ENCODE measurements around the gene TMEM140. TPM values are rescaled to one million over a fixed set of nuclear protein-coding genes. Genes with fewer than 3 reads are reported as not detected.

TMEM140 gene
- total and polyA plus RNA-seq, 9 of the 15 experiments (the other 6 are each of a cell fraction or from before 2014, with no cell fraction given), result 0.03 to 0.82 (median 0.23) TPM

DNA sequence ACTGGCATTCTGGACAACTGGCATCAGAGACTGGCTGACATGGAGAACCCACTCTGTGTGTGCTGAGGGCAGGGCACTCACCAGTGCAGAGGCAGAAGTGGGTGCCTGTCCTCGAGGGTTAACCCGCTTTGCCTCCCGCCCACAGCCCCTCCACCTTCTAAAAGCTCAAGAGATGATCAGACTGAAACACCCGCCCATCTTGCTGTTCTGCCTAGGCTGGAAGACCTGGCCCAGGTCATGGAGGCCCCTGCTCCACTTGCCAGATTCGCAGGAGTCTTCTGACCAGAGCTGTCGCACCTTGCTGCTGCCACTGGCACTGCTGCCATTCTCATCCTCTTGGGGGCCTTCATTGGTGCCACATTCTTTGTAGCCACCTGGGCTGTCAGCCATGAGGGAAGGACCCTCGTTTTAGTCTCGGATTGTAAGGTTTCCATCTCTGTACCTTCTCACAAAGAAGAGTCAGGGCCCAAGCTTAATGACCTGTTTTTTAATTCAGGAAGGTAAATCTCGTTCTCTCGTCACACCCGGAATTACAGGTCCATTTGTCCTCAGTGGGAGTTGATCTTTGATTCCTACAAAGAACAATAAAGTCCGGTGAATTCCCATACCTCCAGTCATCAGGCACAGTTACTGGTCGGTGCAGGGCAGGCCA lies 20.7 kb downstream of the TMEM140 start (continued):
- no peak for TF ChIP-seq WHSC1 (IDR thresholded peaks at IDR 0.05; ENCODE audit: low read length)
- no peak for TF ChIP-seq TBL1XR1 (IDR thresholded peaks at IDR 0.05; ENCODE audit: low read length in 2 of 2)
- no peak for TF ChIP-seq ETV6 (IDR thresholded peaks at IDR 0.05; ENCODE audit: borderline replicate concordance in 1 of 2, low read depth in 2 of 2, low read length in 1 of 2)
- TF ChIP-seq ETV6 (CRISPR knock-in tag; IDR thresholded peaks at IDR 0.05; ENCODE audit: borderline replicate concordance), result 0 out of 2 replicates have a peak, but pooled peaks have one; percentile 16
- no peak for TF ChIP-seq ATF7 (IDR thresholded peaks at IDR 0.05)
- TF ChIP-seq NR2C2 (CRISPR knock-in tag; IDR thresholded peaks at IDR 0.05), result 0 out of 2 replicates have a peak, but pooled peaks have one; percentile 32
- TF ChIP-seq NR2C2 (tag; IDR thresholded peaks at IDR 0.05), result no peak
- no peak for TF ChIP-seq CBFA2T2 (conservative IDR thresholded peaks at IDR 0.05)
- TF ChIP-seq HCFC1 (IDR thresholded peaks at IDR 0.05; ENCODE audit: low read depth, low read length), result no peak
- no peak for TF ChIP-seq ZNF146 (CRISPR knock-in tag; IDR thresholded peaks at IDR 0.05; ENCODE audit: unreplicated experiment)

All from K562 (cell line).